Neuronal stem cell (in vitro differentiated cells): Measurements from ENCODE around the gene RBFA.
"Not testable (repeated sequence)": the region's sequence is repeated elsewhere in the genome, so short reads cannot be mapped to it uniquely, and the experiment has no call there.

Experiments
- DNase-seq: peaks from one replicate; pipeline ENCODE4 v3.0.0-alpha.2; 2013; ENCODE audit warnings: low spot score
- H2AFZ ChIP-seq: one replicate; pipeline ENCODE4 v1.6.1; 2013; ENCODE audit warnings: mild to moderate bottlenecking, low read length, inconsistent platforms
- H2AK5ac ChIP-seq: 2 replicates; pipeline ENCODE4 v1.6.1; 2013; ENCODE audit warnings: low read depth, mild to moderate bottlenecking, inconsistent platforms, low read length, moderate library complexity, mixed read lengths
- H2BK120ac ChIP-seq: 2 replicates; pipeline ENCODE4 v1.6.1; 2013; ENCODE audit warnings: low read depth, mild to moderate bottlenecking, inconsistent platforms, low read length, moderate library complexity, mixed read lengths
- H2BK12ac ChIP-seq: one replicate; pipeline ENCODE4 v1.6.1; 2013; ENCODE audit warnings: low read length, inconsistent platforms
- H2BK15ac ChIP-seq: 2 replicates; pipeline ENCODE4 v1.6.1; 2013; ENCODE audit warnings: mild to moderate bottlenecking, low read length, inconsistent platforms, mixed read lengths
- H2BK5ac ChIP-seq: one replicate; pipeline ENCODE4 v1.6.1; 2013; ENCODE audit warnings: inconsistent platforms, mild to moderate bottlenecking, low read length, moderate library complexity
- H3K14ac ChIP-seq: one replicate; pipeline ENCODE4 v1.6.1; 2013; ENCODE audit warnings: low read length, inconsistent platforms
- H3K18ac ChIP-seq: 2 replicates; pipeline ENCODE4 v1.6.1; 2013; ENCODE audit warnings: low read length, inconsistent platforms
- H3K23ac ChIP-seq: 2 replicates; pipeline ENCODE4 v1.6.1; 2013; ENCODE audit warnings: low read depth, mild to moderate bottlenecking, mixed read lengths, low read length, inconsistent platforms; ENCODE audit not compliant: poor library complexity
- H3K27ac ChIP-seq: replicated peaks from 3 replicates; pipeline ENCODE4 v1.5.1; 2013; ENCODE audit warnings: low read length, inconsistent platforms
- H3K27me3 ChIP-seq, 3 experiments: 2 replicates each; pipeline ENCODE4 v1.6.1; 2013; ENCODE audit warnings: low read length in 3 of 3, mild to moderate bottlenecking in 2 of 3, inconsistent platforms in 1 of 3, low read depth in 1 of 3, mixed read lengths in 1 of 3, moderate library complexity in 1 of 3; ENCODE audit not compliant: control insufficient read depth in 3 of 3, insufficient read depth in 3 of 3
- H3K36me3 ChIP-seq, 2 donors: replicated peaks in 1 of 2; 2 replicates each; pipeline ENCODE4 v1.6.1; 2013; ENCODE audit warnings: low read length in 2 of 2; ENCODE audit not compliant: control insufficient read depth in 2 of 2, insufficient read depth in 2 of 2
- H3K4ac ChIP-seq: 2 replicates; pipeline ENCODE4 v1.6.1; 2013; ENCODE audit warnings: inconsistent platforms, mild to moderate bottlenecking, low read length, moderate library complexity
- H3K4me1 ChIP-seq, 2 donors: 1 replicate in 1 of 2; 2 replicates in 1 of 2; pipeline ENCODE4 v1.6.1; 2013; ENCODE audit warnings: low read length in 2 of 2, low read depth in 1 of 2; ENCODE audit not compliant: control insufficient read depth in 2 of 2, insufficient read depth in 1 of 2
- H3K4me2 ChIP-seq: one replicate; pipeline ENCODE4 v1.6.1; 2013; ENCODE audit warnings: mild to moderate bottlenecking, low read length, inconsistent platforms; ENCODE audit not compliant: insufficient read depth, poor library complexity, severe bottlenecking
- H3K4me3 ChIP-seq, 2 donors: 2 replicates each; pipeline ENCODE4 v1.5.1; 2013; ENCODE audit warnings: low read length in 2 of 2, mild to moderate bottlenecking in 2 of 2, inconsistent platforms in 1 of 2, moderate library complexity in 1 of 2
- H3K79me1 ChIP-seq: one replicate; pipeline ENCODE4 v1.6.1; 2013; ENCODE audit warnings: low read depth, mild to moderate bottlenecking, inconsistent platforms, low read length, moderate library complexity
- H3K9ac ChIP-seq: one replicate; pipeline ENCODE4 v1.6.1; 2013; ENCODE audit warnings: mild to moderate bottlenecking, low read depth, low read length, inconsistent platforms; ENCODE audit not compliant: poor library complexity
- H3K9me3 ChIP-seq, 2 donors: replicated peaks in 1 of 2; 2 replicates each; pipeline versions ENCODE3 to v1.6.1; 2013; ENCODE audit warnings: low read length in 2 of 2, mild to moderate bottlenecking in 2 of 2, inconsistent platforms in 1 of 2, low read depth in 1 of 2, mixed read lengths in 1 of 2, moderate library complexity in 1 of 2; ENCODE audit not compliant: control insufficient read depth in 2 of 2, insufficient read depth in 1 of 2
- H4K8ac ChIP-seq: one replicate; pipeline ENCODE4 v1.6.1; 2013; ENCODE audit warnings: low read depth, mild to moderate bottlenecking, inconsistent platforms, low read length, moderate library complexity
- H4K91ac ChIP-seq: one replicate; pipeline ENCODE4 v1.6.1; 2013; ENCODE audit warnings: low read length, low read depth, mild to moderate bottlenecking, inconsistent platforms; ENCODE audit not compliant: poor library complexity
- WGBS, 2 donors: extraction: QIAGEN DNeasy Blood & Tissue Kit; methylation state at CpG; one replicate each; pipeline ENCODE4 v1.1.7; 2013; ENCODE audit warnings: missing lambda C conversion rate in 2 of 2, mixed read lengths in 1 of 2; ENCODE audit not compliant: insufficient read length in 2 of 2, insufficient replicate concordance in 1 of 2; ENCODE audit errors: extremely low coverage in 2 of 2; 5-methylcytosine and 5-hydroxymethylcytosine counted together

The RBFA gene

GRCh38 chr18:80027719-80028118 lies 6.5 kb upstream of the RBFA start:
- not testable (repeated sequence) for H3K18ac ChIP-seq, DNase-seq, H3K27me3 ChIP-seq, H3K4me1 ChIP-seq, H2BK15ac ChIP-seq, H3K79me1 ChIP-seq, H2BK120ac ChIP-seq, H3K14ac ChIP-seq, H4K8ac ChIP-seq, H3K4ac ChIP-seq, H2AK5ac ChIP-seq, H3K23ac ChIP-seq, H3K4me2 ChIP-seq, H3K27ac ChIP-seq, H2BK5ac ChIP-seq, H2AFZ ChIP-seq, H3K9ac ChIP-seq, H2BK12ac ChIP-seq, H3K4me3 ChIP-seq, H4K91ac ChIP-seq, H3K36me3 ChIP-seq
- peaks cover 12 to 30% of the 10 kb centered on the region in 2 donors for H3K9me3 ChIP-seq

- Histone ChIP-seq H3K36me3 (no peaks in the 10 kb centered on the region), H2AFZ (no peak overlapping the region), H3K9me3 (peaks cover 8 to 19% of the 10 kb centered on the region in 2 donors), H3K4me1 (peaks cover 2 to 3% of the 10 kb centered on the region in 2 donors), H2BK15ac (no peak overlapping the region), H3K4ac (no peak overlapping the region), H2BK12ac (no peak overlapping the region), H2BK5ac (no peak overlapping the region), H3K4me3 (no peak overlapping the region), H3K14ac (no peak overlapping the region), H4K8ac (no peak overlapping the region), H2BK120ac (no peak overlapping the region), H3K18ac (no peak overlapping the region), H4K91ac (no peak overlapping the region), H3K4me2 (no peak overlapping the region), H2AK5ac (no peak overlapping the region), H3K9ac (no peak overlapping the region), H3K23ac (no peak overlapping the region), H3K27ac (no peak overlapping the region), H3K27me3 (peaks cover 0 to 2% (median 0%) of the 10 kb centered on the region in 3 experiments), H3K79me1 (no peaks in the 10 kb centered on the region)
- no peak for DNase-seq
- WGBS, 2 donors, result no CpG with 5 or more reads among the region's 1 CpG
These were observed 4.5 kb upstream of the RBFA start for GRCh38 chr18:80029690-80030089.

- H3K4me1 ChIP-seq, result peaks cover 7 to 9% of the 10 kb centered on the region in 2 donors
- no peak overlapping the region for H2BK12ac ChIP-seq
- H3K23ac ChIP-seq, result peak overlapping the region; percentile 22
- H3K4ac ChIP-seq, result no peak overlapping the region
- H3K18ac ChIP-seq, result peak overlapping the region; percentile 96
- H3K9ac ChIP-seq, result peak overlapping the region; percentile 91
- H3K27ac ChIP-seq, result peak overlapping the region; percentile 64
- H2BK15ac ChIP-seq, result peak overlapping the region; percentile 46
- H3K4me3 ChIP-seq, result peak overlapping the region; percentile 78 to 85
- H2AFZ ChIP-seq, result peak overlapping the region; percentile 96
- no peak for DNase-seq
- H2AK5ac ChIP-seq, result peak overlapping the region; percentile 89
- H3K36me3 ChIP-seq, result peaks cover 8 to 17% of the 10 kb centered on the region in 2 donors
- peak overlapping the region; percentile 12 for H3K14ac ChIP-seq
- peak overlapping the region; percentile 19 for H4K91ac ChIP-seq
- no peaks in the 10 kb centered on the region for H3K9me3 ChIP-seq
- H4K8ac ChIP-seq, result no peak overlapping the region
- H2BK120ac ChIP-seq, result no peak overlapping the region
- peaks cover 5% of the 10 kb centered on the region for H3K79me1 ChIP-seq
- no peaks in the 10 kb centered on the region for H3K27me3 ChIP-seq
- peak overlapping the region; percentile 46 for H2BK5ac ChIP-seq
- no CpG with 5 or more reads among the region's 90 CpGs for WGBS, 2 donors
- H3K4me2 ChIP-seq, result peak overlapping the region; percentile 89
These were observed 810 bp upstream of the RBFA start for GRCh38 chr18:80033181-80034067.

- H4K8ac ChIP-seq, result no peak overlapping the region
- no peak for DNase-seq
- WGBS, 2 donors, result no CpG with 5 or more reads among the region's 8 CpGs
These were observed 695 bp downstream of the RBFA start for GRCh38 chr18:80034852-80035406.

More at GRCh38 chr18:80034852-80035406, 695 bp downstream of the RBFA start:
- Histone ChIP-seq H3K9ac (peak overlapping the region; percentile 82), H3K79me1 (peaks cover 5% of the 10 kb centered on the region), H2AFZ (peak overlapping the region; percentile 96), H2BK120ac (no peak overlapping the region), H2BK5ac (no peak overlapping the region), H3K27ac (peak overlapping the region; percentile 90), H2BK15ac (no peak overlapping the region), H2BK12ac (no peak overlapping the region), H3K14ac (no peak overlapping the region), H3K23ac (no peak overlapping the region), H3K36me3 (peaks cover 8 to 32% of the 10 kb centered on the region in 2 donors), H3K4me2 (peak overlapping the region; percentile 85), H2AK5ac (no peak overlapping the region), H4K91ac (no peak overlapping the region), H3K4me1 (peaks cover 7 to 9% of the 10 kb centered on the region in 2 donors), H3K4me3 (peak overlapping the region; percentile 86 to 97), H3K18ac (no peak overlapping the region), H3K9me3 (no peaks in the 10 kb centered on the region), H3K27me3 (no peaks in the 10 kb centered on the region), H3K4ac (no peak overlapping the region)
